ENCODE measurements around the gene ACOX2.

ACOX2 gene

GRCh38 chr3:58474967-58475578 is 61.9 kb downstream of the ACOX2 start:
- DNase-seq (ENCODE audit: low read depth in 2 of 2, low spot score in 1 of 2), result no peak

GRCh38 chr3:58474348-58474911 is 62.6 kb downstream of the ACOX2 start:
- DNase-seq (ENCODE audit: low read depth in 2 of 2, low spot score in 1 of 2), result no peak

DNA sequence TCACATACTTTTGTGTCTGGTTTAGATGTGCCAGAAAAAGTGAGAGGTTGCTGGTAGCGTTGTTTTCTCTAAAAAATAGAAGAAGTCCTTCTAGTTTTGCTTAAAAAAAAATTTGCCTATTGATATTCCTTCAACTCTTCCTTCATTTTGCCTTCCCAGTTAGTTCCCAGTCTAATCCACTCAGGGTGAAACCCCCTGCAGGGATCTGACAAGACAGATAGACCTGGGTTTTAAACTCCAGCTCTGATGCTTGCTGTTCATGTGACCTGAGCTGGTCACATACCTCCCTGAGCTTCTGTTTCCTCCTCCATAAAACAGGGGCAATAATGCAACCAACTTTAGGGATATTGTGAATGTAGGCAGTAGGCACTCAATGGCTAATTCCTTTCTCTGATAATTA is 63.7 kb downstream of the ACOX2 start:
- DNase-seq (ENCODE audit: low read depth in 2 of 2, low spot score in 1 of 2), result no peak

DNA sequence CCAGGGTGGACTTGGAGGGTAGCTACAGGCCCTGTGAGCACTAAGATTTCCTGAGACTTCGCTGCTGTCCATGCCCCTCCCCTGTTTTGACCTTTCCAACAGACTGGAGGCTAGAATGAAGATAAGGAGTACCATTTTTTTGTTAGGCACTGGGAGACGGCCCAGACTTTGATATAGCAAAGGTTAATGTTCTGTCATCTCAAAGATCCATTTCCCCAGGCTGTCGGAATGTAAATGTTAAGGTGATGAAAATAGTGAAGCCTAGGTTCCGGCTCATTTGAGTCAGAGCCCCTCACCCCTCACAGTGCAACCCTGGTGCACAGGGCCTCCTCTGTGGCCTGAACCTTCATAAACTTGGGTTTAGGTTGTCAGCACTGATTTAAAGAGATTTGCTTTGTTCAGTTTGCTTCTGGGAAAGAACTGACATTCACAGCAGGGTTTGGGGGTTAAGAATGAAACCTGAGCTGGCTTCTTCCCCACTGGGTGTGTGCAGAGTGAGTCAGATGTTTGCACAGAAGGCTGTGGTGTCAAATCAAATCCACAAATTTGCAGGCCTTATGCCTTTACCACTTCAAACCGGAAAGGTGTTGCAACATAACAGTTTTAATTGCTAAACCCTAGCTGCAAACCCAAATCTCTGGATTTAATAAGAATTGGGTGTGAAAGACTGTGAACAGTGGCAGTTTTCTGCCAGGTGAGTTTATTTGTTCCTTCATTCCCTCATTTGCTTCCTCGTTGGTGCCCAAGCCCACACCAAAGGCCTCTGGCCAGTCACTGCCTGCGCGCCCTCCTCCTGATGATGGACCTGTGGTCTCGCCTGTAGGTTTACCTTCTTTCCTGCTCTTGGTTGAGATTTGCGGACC is 65.7 kb downstream of the ACOX2 start:
- DNase-seq (ENCODE audit: low read depth in 2 of 2, low spot score in 1 of 2), result peak in 1 of 2 donors; percentile 18

DNA sequence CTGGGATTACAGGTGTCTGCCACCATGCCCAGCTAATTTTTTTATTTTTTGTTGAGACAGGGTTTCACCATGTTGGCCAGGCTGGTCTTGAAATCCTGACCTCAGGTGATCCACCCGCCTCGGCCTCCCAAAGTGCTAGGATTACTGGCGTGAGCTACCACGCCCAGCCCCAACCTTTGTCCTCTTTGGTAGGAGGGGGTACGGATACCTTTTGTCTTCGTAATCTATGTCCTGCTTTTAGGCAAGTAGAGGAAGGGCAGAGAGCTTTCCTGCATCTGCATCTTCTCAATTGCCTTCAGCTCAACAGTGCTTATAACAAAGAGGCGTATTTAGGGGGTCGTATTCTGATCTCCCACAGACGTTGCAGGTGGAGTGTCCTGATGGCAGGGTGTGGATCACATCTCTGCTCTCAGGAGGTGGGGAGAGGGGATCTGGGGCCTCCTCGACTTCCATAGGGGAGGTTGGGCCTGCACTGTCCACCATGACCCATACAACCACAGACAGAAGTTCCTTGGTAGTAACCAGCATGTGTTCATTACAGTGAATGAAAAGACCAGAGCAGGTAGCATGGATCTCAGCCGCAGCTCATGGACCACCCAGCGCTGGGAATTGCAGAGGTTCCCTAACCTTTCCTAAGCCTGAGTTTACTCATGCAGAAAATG is 66.5 kb downstream of the ACOX2 start:
- no peak for DNase-seq (ENCODE audit: low read depth in 2 of 2, low spot score in 1 of 2)

- DNase-seq (ENCODE audit: low read depth in 2 of 2, low spot score in 1 of 2), result no peak
These were observed 67.9 kb downstream of the ACOX2 start for GRCh38 chr3:58469096-58469495.

- DNase-seq (ENCODE audit: low read depth in 2 of 2, low spot score in 1 of 2), result no peak
These were observed 70.0 kb downstream of the ACOX2 start for GRCh38 chr3:58466899-58467563.

DNA sequence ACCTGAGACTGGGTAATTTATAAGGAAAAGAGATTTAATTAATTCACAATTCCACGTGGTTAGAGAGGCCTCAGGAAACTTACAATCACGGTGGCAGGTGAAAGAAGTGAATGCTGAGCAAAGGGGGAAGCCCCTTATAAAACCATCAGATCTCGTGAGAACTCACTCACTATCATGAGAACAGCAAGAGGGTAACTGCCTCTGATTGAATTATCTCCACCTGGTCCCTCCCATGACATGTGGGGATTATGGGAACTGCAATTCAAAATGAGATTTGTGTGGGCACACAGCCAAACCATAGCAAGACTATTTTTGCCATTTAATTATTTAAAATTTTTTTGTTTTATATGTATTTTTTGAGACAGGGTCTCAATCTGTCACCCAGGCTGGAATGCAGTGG is 72.1 kb downstream of the ACOX2 start:
- DNase-seq (ENCODE audit: low read depth in 2 of 2, low spot score in 1 of 2), result no peak

DNA sequence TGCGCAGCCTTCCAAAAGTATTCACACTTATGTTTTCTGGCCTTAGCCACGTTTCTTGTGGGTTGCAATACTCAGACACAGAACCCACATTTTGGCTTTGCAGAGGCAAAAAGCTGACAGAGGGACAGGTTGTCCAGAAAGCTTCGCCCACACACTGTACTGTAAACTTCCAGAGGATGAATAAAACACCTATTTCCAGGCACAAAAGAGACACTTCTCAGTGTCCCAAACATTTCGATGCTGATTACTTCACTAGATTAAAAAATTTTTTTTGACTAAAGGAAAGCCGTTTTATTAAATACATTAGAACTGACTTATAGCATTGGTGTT is 73.1 kb downstream of the ACOX2 start:
- DNase-seq (ENCODE audit: low read depth in 2 of 2, low spot score in 1 of 2), result no peak

DNA sequence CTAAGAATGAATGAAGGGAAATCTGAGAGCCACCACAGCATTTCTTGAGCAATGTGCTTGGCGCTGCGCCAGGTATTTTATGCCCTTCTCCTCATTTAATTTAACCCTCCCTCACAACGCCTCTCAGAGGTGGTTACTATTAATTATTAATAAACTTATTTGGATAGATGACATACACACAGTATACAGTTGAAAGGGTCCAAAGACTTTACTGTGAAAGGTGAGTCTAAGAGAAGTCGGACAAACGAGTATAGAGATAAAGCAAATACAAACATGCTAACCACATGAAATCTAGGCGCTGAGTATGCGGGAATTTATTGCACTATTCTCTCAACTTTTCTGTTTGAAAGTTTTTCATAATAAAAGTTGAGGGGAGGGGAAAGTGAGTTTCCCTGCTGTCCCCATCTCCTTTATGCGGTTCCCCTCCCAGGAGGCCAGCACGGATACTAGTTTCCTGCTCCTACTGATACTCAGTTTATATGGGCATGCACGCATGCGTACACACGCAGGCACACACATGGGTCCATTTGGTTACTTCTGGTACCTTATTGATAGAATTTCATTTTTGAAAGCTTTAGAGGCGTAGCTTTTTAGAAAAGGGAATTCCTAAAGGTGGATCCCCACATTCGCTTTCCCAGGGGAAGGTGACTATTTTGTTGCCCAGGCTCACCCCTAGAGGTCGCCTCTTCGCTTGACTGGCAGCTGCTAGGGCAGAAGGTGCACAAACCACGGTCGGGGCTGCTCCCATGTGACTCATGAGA is 73.6 kb downstream of the ACOX2 start:
- peak; percentile 36 to 50 for DNase-seq (ENCODE audit: low read depth in 2 of 2, low spot score in 1 of 2)

- no peak for DNase-seq (ENCODE audit: low read depth in 2 of 2, low spot score in 1 of 2)
These were observed 74.2 kb downstream of the ACOX2 start for GRCh38 chr3:58462829-58463180.

- no peak for DNase-seq (ENCODE audit: low read depth in 2 of 2, low spot score in 1 of 2)
These were observed 77.8 kb downstream of the ACOX2 start for GRCh38 chr3:58459160-58459559.
